Neutrophil (primary cell): ENCODE data around the gene FAM200A.

Experiments
- H3K27ac ChIP-seq: fragments of 200-600 bp; sonication (generic); 2 replicates; pipeline ENCODE4 v1.5.1; 2016; ENCODE audit warnings: mild to moderate bottlenecking, moderate library complexity
- H3K27me3 ChIP-seq: fragments of 200-600 bp; sonication (generic); 2 replicates; pipeline ENCODE4 v1.6.0; 2016; ENCODE audit warnings: mild to moderate bottlenecking
- H3K36me3 ChIP-seq: fragments of 200-600 bp; sonication (generic); 2 replicates; pipeline ENCODE4 v1.5.1; 2017
- H3K4me1 ChIP-seq, 2 experiments: fragments of 200-600 bp in 1 of 2; sonication (generic) in 1 of 2; 1 replicate in 1 of 2; 2 replicates in 1 of 2; pipeline versions ENCODE4 v1.5.1 to v1.6.1; 2013 to 2016; ENCODE audit warnings: low read depth in 1 of 2, low read length in 1 of 2, mild to moderate bottlenecking in 1 of 2, moderate library complexity in 1 of 2; ENCODE audit not compliant: control insufficient read depth in 1 of 2, insufficient read depth in 1 of 2
- H3K4me3 ChIP-seq, 2 experiments: fragments of 200-600 bp in 1 of 2; sonication (generic) in 1 of 2; 1 replicate in 1 of 2; 2 replicates in 1 of 2; pipeline ENCODE4 v1.5.1; 2013 to 2016; ENCODE audit warnings: low read depth in 1 of 2, low read length in 1 of 2, mild to moderate bottlenecking in 1 of 2, moderate library complexity in 1 of 2
- H3K9me3 ChIP-seq: fragments of 200-600 bp; sonication (generic); 2 replicates; pipeline ENCODE4 v1.5.1; 2016
- TF ChIP-seq, protein P1 (sequence below): fragments of 200-600 bp; sonication (generic); IDR thresholded peaks from 2 replicates; pipeline ENCODE4 v1.5.1; 2016; ENCODE audit warnings: antibody characterized with exemption

FAM200A gene

DNA sequence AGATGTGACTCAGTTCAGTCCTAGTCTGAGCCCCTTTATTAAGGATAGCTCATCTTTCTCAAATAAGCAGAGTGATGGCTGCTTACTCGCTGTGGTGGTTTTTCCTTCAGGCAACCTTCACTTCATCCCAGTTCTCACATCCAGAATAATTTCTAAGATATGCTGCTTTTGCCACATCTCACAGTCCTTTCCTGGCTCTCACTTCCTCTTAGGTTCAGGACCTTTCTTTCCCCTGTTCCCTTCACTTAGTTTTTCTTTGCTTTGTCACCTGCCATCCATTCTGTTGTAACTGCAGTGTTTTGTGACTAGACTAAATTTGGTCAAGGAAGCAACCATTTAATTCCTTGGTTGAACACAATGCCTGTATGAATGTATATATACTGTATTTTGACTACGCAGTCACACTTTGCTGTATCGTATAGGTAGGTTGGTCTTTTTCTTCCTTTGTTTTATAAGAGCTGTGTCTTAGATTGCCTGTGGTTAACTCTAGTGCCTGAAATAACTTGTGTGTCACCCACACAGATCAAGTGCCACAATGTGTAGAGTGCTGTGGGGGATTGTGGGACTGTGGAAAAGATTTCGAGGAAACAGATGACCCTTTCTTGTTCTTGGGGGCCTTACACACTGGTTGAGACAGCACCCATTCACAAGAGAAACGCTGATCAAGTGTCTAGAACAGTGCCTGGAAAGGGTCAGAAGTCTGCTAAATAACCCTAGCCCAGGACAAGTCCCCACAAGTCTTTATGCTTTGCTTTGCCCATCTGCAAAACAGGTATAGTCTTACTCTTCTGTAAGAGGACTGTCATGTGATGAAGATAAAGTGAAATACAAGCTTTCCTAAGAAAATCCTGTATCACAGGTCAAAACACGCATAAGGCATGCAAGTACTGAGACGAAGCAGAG lies 9.2 kb upstream of the FAM200A start:
- Histone ChIP-seq H3K4me3 (no peak overlapping the region), H3K36me3 (peaks cover 59% of the 10 kb centered on the region), H3K27me3 (no peaks in the 10 kb centered on the region), H3K27ac (peak overlapping the region; percentile 28), H3K9me3 (no peaks in the 10 kb centered on the region), H3K4me1 (peaks cover 22 to 23% of the 10 kb centered on the region in 2 experiments)
- TF ChIP-seq, protein P1, sequence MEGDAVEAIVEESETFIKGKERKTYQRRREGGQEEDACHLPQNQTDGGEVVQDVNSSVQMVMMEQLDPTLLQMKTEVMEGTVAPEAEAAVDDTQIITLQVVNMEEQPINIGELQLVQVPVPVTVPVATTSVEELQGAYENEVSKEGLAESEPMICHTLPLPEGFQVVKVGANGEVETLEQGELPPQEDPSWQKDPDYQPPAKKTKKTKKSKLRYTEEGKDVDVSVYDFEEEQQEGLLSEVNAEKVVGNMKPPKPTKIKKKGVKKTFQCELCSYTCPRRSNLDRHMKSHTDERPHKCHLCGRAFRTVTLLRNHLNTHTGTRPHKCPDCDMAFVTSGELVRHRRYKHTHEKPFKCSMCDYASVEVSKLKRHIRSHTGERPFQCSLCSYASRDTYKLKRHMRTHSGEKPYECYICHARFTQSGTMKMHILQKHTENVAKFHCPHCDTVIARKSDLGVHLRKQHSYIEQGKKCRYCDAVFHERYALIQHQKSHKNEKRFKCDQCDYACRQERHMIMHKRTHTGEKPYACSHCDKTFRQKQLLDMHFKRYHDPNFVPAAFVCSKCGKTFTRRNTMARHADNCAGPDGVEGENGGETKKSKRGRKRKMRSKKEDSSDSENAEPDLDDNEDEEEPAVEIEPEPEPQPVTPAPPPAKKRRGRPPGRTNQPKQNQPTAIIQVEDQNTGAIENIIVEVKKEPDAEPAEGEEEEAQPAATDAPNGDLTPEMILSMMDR = no peak

DNA sequence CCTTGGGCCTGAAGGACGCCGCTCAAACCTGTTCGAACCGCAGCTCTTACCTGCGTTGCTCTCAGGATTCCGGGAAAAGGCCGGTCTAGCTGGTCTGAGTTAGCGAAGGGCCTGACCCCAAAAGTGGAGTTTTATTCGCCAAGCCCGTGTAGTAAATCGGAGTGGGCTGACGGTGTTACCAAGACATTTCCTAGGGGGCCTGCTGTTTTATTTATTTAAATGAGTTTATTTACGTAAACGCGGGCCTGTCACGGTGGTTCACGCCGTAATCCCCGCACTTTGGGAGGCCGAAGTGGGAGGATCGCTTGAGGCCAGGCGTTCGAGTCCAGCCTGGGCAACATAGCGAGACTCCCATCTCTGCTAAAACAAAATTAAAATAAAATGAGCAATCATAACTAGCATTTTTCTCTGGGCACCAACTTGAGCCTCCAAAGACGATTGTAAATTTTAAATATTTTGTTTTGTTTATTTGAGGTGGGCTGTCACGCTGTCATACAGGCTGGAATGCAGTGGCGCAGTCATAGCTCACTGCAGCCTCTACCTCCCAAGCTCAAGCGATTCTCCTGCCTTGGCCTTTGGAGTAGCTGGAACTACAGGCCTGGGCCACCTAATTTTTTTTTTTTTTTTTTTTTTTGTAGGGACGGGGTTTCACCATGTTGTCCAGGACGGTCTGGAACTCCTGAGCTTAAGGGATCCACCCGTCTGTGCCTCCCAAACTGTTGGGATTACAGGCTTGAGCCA lies 7.4 kb upstream of the FAM200A start:
- peaks cover 46% of the 10 kb centered on the region for H3K36me3 ChIP-seq
- TF ChIP-seq, protein P1 = no peak
- H3K9me3 ChIP-seq = no peaks in the 10 kb centered on the region
- peak overlapping the region; percentile 97 for H3K27ac ChIP-seq
- peaks cover 22 to 23% of the 10 kb centered on the region in 2 experiments for H3K4me1 ChIP-seq
- peak overlapping the region; percentile 82 to 95 for H3K4me3 ChIP-seq
- no peaks in the 10 kb centered on the region for H3K27me3 ChIP-seq

DNA sequence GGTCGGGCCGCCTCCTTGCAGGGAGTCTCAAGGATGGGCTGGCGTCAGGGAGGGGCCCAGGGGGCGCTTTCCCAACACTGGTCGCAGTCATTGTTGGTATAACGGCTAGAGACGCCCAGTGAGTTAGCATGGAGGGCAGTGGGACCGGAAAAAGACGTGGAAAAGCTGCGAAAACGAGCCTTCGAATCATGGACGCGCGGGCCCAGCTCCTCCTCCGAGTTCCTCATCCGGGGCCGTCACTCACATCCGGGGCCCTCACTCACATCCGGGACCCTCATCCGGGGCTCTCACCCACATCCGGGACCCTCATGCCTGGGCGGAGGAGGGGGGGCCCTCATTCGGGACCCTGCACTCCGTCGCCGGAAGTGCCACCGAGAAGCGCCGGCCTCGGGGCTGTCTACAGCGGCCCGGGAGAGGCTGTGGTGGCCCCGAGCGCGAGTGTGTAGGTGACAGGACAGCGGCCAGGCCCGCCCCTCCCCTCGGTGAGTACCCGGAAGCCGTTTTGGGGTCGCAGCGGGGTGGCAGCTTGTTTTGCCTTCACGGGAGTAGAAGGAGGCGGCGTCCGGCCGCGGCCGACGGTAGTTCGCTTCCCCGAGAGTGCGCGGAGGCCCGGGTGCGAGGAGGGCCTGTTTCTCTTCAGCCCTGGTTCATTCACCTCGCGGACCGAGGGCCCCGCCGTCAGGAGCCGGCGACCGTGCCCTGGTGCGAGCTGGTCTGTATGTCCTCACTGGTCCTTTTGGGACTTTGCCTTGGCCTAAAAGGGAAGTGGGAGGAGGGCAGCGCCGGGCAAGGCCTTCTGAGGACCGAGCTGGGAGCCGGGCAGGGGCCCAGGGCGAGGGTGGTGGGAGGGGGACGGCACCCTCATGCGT lies 6.6 kb upstream of the FAM200A start, which contains the start of gene ZNF655:
ZNF655 (plus strand) TSS at position 337 of the 869 bp plus-strand sequence. CDS start 1,918 bp downstream, outside the sequence.
- TF ChIP-seq, protein P1 = peak; percentile 5
- peak within 1 kb of the TSS; percentile 97 for H3K27ac ChIP-seq
- peaks cover 42% of the 10 kb centered on the region for H3K36me3 ChIP-seq
- no peaks in the 10 kb centered on the region for H3K27me3 ChIP-seq
- peaks cover 22 to 23% of the 10 kb centered on the region in 2 experiments for H3K4me1 ChIP-seq
- H3K4me3 ChIP-seq = peak within 1 kb of the TSS; percentile 82 to 95
- no peaks in the 10 kb centered on the region for H3K9me3 ChIP-seq

DNA sequence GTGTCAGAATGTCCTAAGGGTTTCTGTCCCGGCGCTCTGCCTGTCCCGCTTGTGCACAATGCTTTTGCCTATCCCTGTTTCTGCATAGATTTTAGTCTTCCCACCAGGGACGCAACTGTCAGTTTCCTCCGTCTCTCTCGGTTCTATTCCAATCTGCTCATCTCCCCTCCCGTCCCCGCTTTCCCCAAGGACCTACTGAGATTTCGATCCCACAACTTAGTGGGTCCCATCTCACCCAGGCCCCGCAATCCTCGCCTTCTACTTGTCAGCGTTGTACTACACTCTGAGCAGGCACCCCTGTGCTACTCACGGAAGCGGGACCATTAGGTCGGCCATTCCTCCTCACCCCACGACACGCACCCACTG lies 6.0 kb upstream of the FAM200A start:
- peak overlapping the region; percentile 82 to 95 for H3K4me3 ChIP-seq
- no peaks in the 10 kb centered on the region for H3K9me3 ChIP-seq
- H3K27ac ChIP-seq = peak overlapping the region; percentile 97
- TF ChIP-seq, protein P1 = no peak
- H3K36me3 ChIP-seq = peaks cover 36% of the 10 kb centered on the region
- no peaks in the 10 kb centered on the region for H3K27me3 ChIP-seq
- H3K4me1 ChIP-seq = peaks cover 22 to 23% of the 10 kb centered on the region in 2 experiments

DNA sequence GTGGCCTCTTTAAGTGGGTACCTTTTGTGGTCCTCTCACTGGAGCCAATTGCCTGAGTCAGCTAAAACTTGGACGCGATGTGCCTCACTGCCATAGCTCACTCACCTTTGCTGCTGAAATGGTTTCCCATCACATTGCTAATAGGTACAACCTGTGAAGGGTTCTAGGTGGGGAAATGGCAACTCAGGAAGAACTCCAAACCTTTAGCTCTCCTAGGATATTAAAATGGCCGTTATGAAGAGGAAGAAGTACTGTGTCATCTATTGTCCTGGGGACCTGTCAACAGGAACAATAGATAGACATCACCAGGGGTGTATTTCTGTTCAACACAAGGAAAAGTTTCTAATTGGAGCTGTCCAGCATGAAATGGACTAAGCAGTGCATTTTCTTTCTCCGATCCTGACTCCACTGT lies 5.3 kb upstream of the FAM200A start:
- Histone ChIP-seq H3K27me3 (no peaks in the 10 kb centered on the region), H3K9me3 (no peaks in the 10 kb centered on the region), H3K4me1 (peaks cover 27% of the 10 kb centered on the region in 2 experiments), H3K27ac (peak overlapping the region; percentile 97), H3K4me3 (peak overlapping the region; percentile 82 to 95), H3K36me3 (peaks cover 28% of the 10 kb centered on the region)
- TF ChIP-seq, protein P1 = no peak
